ENCODE results near the gene VPS4B.

GRCh38 chr18:63397349-63397748 is 24.9 kb downstream of the VPS4B start:
- TF ChIP-seq EZH2phosphoT487 (IDR thresholded peaks at IDR 0.05; ENCODE audit: unreplicated experiment) (no peak), CTCF (conservative IDR thresholded peaks at IDR 0.05; ENCODE audit: low read depth in 2 of 2) (no peak), EZH2 (IDR thresholded peaks at IDR 0.05; ENCODE audit: low read depth, unreplicated experiment) (no peak)

Measured in GM23338 (cell line).